NOMO-1 treated with DMSO at 0.1 percent for 48 hours (cell line): ENCODE measurements around the gene INSRR.

ENCODE experiments used
- DNase-seq: peaks from one replicate; lab custom pipeline; 2025; ENCODE audit not compliant: unreplicated experiment; lab: John Stamatoyannopoulos, UW

Gene INSRR

DNA sequence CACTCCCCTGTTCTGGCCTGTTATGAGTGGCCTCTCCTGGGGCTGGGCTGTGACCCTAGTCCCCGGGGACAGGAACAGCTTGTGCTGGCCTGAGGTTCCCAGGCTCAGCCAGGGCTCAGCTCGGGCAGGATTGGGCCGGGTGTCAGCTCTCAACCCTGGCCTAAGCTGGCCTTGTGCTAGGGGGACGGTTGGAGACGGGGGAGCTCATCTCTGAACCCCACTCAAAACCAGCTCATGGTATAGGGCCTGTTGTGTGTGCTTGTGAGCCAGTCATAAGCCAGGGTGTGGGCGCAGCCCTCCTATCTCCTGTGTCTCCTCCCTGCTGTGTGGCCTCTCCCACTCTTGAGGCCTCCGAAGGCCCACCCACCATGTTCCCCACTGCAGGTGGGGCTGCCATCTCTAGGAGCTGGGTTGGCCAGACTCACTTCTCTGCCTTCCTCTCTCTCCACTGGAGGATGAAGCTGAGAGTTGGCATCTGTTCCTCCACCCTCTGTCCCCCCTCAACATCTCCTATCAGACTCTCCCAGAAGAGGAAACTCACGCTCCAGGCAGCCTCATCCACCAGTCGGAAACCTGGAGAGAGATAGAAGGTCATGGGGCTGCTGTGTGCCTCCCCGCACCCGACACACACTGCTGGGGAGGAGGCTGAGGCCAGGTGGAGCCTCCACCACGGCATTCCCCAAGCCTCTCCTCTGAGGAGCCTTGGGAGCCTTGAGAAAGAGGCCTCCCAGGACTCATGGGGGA lies 36.0 kb upstream of the INSRR start:
- DNase-seq, result no peak

DNA sequence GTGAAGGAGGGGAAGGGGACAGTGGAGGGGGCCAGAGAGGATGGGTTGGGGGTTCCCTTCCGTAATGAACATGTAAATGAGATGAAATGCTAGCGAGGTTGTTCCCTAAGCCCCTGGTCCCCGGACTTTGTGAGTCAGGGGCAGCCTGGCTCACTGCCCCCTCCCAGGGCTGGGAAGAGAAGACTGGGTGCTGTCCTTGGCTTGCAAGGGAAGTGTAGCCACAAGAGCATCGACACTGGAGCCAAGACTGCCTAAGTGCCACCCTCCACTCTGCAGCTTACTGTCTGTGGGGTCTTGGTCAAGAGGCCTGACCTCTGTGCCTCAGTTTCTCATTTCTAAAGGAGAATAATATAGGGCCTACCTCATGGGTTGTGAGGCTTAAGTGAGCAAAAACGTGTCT lies 35.1 kb upstream of the INSRR start:
- DNase-seq, result no peak

DNA sequence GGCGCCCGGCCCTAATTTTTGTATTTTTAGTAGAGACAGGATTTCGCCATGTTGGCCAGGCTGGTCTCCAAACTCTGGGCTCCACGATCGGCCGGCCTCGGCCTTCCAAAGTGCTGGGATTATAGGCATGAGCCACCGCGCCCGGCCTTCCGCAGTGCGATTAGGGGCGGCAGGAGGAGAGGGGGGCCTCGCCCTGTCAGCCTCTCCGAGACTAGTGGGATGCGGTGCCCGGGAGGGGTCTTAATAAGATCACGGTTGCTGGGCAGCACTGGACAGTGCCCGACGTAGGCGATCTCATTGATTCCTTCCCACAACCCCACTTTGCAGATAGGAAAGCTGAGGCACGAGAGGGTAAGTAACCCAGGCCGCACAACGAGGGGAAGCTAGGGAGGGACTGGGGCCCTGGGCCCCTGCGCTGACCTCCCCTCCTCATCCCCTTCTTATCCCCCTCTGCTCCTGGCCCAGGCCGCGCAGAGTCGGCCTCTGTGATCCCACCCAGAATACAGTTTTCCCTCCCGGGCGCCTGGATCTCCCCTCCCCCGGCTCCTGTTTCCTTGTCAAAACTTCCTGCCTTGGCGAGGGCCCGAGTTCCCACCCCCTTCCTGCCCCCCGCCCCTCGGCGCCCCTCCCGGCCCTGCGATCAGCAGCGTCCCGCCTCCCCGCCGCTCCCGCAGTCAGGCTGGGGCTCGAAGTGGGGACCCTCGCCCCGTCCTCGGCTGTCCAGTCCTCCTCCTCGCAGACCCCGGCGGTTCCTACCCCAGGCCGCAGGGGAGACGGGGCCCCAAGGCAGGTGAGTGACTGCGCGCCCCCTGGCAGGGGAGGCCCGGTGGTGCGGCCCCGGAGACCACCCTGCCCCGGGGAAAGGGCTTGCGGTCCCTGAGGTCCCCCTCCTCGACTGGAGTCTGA lies 34.4 kb upstream of the INSRR start, which contains the start of gene PEAR1:
PEAR1 (plus strand) TSS at position 671 of the 906 bp plus-strand sequence. CDS start 10,209 bp downstream, outside the sequence.
- DNase-seq, result no peak

DNA sequence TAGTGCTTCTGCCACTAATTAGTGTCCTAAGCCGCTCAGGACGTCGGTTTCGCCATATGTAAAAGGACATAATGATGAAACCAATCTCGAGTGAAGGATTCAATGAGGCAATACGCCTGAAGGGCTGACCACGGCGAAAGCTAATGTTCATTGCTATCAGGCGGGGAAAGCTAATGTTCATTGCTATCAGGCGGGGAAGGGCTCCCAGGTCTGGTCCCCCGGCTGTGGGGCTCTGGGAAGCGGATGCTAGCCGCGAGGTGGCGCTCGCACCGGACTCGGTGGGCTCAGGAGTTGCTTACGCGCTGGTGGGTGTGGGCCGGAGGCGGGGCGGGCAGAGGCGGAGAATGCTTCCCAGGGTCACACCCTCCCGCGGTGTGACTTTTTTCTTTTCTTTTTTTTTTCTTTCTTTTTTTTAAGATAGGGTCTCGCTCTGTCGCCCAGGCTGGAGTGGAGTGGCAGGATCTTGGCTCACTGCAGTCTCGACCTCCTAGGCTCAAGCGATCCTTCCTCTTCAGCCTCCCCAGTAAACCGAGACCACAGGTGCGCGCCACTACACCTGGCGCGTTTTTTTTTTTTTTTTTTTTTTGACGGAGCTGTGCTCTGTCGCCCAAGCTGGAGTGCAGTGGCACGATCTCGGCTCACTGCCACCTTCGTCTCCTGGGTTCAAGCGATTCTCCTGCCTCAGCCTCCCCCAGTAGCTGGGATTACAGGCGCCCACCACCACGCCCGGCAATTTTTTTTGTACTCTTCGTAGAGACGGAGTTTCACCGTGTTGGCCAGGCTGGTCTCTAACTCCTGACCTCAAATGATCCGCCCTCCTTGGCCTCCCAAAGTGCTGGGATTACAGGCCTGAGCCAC lies 33.5 kb upstream of the INSRR start:
- DNase-seq, result peak; percentile 74

DNA sequence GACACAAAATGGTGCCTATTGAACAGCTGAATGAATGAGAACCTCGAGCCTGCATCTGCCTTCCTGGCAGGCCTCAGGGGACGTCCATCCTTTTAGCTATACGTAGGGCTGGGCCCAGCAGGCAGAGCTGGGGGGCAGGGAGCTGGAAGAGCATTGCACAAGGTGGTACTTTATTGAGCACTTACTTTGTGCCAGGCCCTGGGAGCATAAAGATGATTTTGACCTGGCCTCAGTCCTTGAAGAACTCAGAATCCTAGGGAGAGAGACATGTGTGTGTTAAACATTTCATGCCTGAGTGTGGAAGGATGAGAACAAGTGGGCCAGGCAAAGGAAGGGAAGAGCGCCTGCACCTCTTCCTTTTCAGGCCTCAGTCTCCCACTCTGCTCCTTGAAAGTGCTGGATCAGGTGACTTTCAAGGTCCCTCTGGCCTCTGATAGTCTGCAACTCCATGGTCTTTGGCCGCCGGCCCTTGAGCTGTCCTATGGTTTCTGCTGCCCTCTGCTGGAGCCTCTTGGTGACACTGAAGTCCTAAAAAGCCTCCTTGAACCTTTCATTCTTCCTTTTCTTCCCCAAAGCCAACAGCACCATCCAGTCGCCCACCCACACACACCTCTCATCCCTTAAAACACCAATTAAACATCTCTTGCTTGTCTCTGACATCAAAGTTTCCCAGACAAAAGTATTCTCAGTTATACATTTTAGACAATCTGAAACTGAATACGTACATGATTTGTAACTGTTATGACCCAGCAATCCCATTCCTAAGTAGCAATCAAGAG lies 31.1 kb upstream of the INSRR start:
- peak; percentile 61 for DNase-seq

DNA sequence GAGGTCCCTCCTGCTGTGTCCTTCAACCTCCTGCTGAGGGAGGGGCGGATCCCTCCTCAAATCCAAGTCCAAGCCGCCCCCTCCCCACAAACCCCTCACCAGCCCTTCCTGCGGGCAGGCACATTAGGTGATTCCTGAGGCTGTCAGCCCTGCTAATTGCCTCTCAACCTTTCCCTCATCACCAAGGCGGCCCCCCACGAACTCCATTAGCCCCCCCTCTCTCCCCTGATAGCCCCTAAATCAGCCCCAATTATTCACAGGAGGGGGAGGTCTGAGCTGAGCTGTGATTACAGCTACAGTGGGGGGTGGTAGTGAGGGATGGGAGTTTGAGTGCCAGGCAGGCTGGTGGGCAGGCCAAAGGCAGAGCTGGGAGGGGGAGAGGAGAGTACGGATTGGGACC lies 28.8 kb upstream of the INSRR start:
- no peak for DNase-seq

DNA sequence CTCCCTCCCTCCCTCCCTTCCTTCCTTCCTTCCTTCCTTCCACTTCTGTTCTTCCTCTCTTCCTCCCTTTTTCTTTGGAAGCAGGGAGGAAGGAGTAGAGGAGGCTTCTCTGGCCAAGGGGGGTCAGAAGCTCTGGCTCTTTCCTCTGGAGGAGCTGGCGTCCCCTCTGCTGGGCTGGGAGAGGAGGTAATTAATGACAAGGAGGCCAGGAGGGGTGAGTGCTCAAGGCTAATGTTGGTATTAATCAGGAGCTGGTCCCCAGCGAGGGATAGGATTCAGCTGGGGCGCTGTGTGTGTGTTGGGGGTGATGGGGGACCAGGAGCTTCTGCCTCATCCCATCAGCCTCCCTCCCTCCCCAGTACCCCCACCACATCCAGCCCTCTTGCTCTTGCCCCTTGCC lies 28.4 kb upstream of the INSRR start:
- no peak for DNase-seq

DNA sequence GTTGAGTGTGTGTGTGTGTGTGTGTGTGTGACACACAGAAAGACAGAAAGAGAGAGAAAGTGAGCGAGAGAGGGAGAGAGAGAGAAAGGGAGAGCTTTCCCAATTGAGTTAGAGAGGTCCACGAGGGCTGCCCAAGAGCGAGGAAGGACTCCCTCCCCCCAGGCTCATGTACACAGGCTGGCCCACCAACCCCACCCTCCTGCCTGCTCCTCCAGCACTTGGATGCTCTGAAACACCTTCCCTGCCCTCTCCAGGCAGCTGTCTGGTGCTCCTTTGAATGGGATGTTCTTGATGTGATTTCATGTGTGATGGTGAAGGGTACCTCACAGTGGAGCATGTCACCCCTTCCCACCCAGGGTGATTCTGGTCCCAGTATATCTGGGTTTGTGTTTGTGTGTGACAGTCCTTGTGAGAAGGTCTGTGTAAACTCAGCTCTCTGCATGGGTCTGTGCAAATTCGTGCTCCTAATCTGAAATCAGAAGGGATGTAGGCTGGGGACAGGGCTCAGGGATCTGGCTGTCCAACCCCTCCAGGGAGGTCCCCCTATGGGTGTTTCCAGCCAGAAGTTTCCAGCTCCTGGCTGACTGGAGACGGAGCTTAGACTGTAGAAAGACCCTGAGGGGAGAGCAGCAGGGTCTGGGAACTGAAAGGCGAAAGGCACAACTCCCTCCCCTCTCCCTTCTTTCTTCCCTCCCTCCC lies 27.8 kb upstream of the INSRR start:
- DNase-seq, result no peak

DNA sequence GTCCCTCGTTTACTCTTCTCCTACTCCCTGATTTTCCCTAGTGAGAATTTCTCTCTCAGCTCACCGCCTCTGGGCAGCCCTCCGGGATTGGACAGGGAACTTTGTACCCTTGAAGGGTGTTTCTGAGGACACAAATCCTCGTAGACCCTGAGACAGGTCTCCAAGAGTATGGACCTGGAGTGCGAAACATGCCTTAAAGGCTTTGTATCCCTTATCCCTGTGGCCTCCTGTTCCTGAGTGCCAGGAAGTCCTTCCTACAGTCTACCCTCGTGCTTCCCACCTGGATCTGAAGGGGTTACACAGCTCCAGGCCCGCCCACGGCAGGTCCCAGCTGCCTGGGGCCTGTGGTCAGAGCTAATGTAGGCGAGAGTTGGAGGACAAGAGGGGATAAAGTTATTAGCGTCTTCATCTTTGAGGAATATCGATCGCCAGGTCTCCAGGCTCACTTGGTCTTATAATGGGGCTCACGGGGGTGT lies 27.0 kb upstream of the INSRR start:
- no peak for DNase-seq

DNA sequence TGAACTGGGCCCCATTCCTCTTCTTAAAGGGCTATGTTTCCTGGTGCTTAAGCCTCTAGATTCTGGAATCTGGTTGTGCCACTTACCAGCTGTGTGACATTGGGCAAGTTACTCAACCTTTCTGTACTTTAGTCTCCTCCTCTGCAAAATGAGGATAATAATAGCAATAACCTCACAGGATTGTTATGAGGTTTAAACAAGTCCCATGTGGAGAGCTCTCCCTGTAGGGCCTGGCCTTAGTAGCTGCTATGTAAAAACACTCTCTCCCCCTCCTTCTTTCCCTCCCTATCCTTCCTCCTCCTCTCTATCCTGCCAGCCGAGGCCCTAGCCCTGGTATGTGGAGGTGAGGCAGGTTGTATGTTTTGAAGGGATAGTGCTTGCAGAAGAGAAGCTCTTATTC lies 26.4 kb upstream of the INSRR start:
- DNase-seq, result no peak

DNA sequence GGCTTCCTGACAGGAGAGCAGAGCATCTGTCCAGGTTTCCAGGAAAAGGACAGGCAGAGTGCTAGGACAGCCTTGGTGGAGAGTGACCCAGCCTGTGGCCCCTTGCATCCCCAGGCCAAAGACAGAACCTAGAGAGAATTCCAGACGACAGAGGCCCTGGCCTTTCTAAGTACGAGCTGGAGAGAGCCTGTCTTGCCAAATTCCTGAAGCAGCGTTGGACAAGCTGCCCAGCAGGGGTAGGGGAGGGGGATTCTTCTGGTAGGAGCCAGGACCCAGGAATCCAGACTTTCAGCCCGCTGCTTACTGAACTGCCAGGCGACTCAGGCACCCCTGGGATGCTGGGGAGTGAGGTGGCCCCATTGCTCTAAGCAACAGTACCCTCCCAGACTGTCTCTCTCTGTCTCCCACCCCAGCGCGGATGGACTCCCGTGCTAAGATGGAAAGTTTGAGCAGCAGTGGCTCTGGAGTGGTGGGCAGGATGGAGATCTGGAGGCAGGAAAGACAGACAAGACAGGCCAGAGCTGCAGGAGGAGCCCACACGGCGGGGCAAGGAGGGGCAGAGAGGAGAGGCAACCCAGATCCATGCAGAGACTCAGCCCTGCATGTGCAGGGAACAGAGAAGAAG lies 25.8 kb upstream of the INSRR start:
- DNase-seq, result no peak

DNA sequence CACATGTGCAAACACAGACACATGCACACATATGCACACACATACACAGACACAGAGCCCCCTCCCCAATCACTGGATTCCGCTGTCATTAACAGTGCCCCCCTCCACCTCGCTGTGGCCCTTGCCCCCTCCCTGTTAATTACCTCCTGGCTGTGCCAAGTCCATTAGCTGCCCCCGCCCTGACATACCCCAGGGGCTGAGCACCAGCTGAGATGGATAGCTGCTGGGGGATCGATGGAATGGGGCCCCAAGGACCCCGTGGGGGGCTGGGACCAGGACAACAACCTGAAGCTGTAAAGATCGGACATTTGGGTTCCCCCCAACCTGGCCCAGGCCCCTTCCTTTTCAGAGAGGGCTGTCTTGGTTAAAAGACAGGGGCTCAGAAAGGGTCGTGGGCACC lies 25.0 kb upstream of the INSRR start:
- DNase-seq, result no peak

DNA sequence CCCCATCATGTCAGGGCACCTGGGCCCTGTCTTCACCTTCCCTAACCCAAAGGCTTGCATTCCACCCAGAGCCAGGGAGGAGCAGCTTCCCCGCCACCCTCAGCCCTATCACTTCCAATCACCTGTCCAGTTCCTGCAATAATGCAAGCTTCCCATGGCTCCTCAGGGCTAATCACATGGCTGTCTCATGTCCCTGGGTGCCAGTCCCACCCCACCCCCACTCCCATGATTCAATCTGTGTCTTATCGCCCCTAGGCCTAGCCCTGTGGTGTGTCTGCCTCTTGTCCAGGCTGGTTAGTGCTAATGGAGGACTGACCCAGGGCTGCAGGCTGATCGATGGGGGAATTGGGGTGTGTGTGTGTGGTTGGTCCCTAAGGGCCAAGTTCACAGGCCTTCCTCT lies 23.6 kb upstream of the INSRR start:
- no peak for DNase-seq

DNA sequence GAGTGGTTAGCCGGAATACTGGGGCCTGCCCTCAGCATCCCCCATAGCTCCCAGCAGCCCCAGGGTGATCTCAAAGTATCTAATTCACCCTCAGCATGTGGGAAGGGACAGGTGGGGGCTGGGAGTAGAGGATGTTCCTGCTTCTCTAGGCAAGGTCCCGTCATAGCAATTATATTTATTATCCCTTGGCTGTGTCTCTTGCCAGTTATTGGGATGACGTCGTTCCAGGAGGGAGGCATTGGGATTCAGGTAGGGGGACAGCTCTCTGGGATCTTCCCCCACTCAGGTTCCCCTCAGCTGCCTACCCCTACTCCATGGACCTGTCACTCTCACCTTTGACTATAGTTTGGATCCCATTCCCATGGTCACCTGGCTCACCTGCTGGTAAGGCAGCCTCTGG lies 22.7 kb upstream of the INSRR start:
- DNase-seq, result no peak

DNA sequence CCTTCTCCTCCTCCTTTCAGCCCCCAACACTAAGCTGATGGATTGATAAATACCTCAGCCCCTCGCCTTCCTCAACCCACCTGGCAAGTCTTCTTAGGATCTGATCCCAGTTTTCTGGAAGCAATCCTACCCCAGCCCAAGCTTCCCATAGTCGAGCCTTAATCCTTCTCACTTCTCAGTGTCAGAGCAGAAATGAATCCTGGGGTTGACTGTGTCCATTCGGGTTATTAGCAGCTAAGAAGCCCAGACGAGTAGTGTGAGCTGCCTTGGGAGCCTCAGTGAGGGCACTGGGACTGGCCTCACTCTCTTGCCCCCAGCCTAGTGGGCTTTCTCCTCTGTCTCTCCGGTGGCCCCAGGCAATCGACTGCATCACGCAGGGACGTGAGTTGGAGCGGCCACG lies 22.2 kb upstream of the INSRR start:
- no peak for DNase-seq

DNA sequence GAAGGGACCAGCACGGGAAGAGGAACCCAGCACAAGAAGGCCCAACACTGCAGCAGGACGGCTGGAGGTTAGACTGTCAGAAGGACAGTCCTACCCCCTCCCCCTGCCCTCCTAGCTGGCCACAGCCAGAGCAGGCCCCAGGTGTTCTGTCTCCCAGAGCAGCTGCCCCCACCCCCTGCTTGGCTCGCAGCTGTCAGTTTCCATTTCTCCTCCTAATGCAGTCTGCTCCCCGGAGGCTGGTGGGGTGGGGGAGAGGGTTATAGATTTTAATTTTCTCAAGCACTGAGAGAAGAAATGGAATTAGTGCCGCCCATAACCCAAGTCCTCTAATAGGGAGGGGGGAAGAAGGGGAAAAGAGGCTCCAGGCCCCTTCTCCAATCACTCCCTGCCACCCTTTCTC lies 21.6 kb upstream of the INSRR start:
- DNase-seq, result no peak

DNA sequence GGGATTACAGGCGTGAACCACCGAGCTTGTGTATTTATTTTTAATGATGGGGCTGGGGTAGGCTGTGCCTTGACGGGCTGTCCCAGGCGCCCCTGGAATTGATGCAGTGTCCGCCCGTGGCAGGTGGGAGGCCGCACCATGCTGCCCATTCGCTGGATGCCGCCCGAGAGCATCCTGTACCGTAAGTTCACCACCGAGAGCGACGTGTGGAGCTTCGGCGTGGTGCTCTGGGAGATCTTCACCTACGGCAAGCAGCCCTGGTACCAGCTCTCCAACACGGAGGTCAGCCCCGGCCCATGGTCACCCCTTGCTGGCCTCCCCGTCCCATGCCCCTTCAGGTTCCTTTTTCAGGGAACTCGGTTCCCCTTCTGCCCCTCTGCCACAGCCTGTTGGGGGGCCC lies 21.0 kb upstream of the INSRR start:
- no peak for DNase-seq

DNA sequence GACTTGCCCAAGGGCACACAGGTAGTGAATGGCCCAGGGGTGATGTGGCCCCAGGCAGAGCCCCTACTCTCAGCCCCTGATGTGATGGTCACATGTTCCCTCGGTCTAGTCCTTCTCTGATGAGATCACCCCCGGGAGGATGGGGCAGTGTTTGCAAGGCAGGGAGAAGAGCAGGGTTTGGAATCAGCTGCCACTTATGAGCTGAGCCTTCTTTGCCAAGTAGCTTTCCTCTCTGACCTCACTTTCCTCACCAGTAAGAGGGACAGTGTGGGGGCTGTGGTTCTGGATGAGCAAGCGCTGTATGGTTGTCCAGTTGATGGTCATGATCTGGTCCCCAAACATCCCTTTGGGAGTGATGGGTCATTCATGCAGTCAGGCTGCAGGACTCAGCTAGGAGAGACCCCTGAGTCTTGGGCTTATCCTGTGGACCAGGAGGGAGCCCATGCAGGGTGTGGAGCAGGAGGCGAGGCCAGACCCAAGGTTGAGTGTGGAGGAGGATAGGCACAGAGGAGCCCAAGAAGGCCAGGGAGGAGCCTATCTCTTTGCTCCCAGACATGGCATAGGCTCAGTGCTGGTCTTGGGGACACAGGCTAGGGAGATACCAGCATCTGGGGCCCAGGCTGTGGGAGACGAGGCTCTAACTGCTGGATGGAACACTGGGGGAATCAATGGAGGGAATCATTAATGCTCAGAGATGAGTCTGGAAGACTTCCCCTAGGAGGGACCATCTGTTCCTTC lies 18.7 kb upstream of the INSRR start:
- DNase-seq, result no peak

DNA sequence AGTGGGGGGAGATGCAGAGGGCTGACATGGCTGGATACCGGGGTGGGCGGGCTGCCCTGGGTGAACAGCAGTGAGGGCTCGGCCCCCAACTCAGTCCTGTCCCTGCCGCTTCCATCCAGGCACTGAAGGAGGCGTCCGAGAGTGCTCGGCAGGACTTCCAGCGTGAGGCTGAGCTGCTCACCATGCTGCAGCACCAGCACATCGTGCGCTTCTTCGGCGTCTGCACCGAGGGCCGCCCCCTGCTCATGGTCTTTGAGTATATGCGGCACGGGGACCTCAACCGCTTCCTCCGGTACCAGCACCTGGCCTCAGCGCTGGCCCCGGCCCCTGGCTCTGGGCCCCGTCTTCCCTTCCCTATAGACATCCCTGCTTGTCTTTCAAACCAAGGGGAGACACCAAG lies 17.4 kb upstream of the INSRR start:
- DNase-seq, result no peak
